Testis (tissue), 5 donors: ENCODE results near the gene BUD31. TPM values are rescaled to one million over a fixed set of nuclear protein-coding genes. Genes with fewer than 3 reads are reported as not detected.

Experiments
- DNase-seq: peaks from one replicate; pipeline ENCODE4 v3.0.0-alpha.2; 2019
- H3K27ac ChIP-seq, 2 donors: fragments of 200-600 bp; sonication (generic); one replicate each; pipeline ENCODE4 v1.5.1; 2019
- H3K27me3 ChIP-seq: fragments of 200-600 bp; sonication (generic); one replicate; pipeline ENCODE4 v1.5.1; 2019
- H3K36me3 ChIP-seq: fragments of 200-600 bp; sonication (generic); one replicate; pipeline ENCODE4 v1.5.1; 2017; ENCODE audit warnings: low read depth; ENCODE audit errors: missing control alignments
- H3K4me1 ChIP-seq: fragments of 200-600 bp; sonication (generic); one replicate; pipeline ENCODE4 v1.5.1; 2019
- H3K4me3 ChIP-seq, 2 donors: fragments of 200-600 bp; sonication (generic); one replicate each; pipeline ENCODE4 v1.5.1; 2017 to 2019
- H3K9me3 ChIP-seq: fragments of 200-600 bp; sonication (generic); one replicate; pipeline ENCODE4 v1.5.1; 2017
- POLR2A ChIP-seq: fragments of 450-650 bp; IDR thresholded peaks from one replicate; pipeline ENCODE4 v1.6.1; 2017; ENCODE audit warnings: antibody characterized with exemption, mild to moderate bottlenecking, moderate library complexity
- WGBS, 2 donors: methylation state at CpG; one replicate each; pipeline ENCODE4 v1.1.5; 2018; 5-methylcytosine and 5-hydroxymethylcytosine counted together
- intact Hi-C: fragments of 100-400 bp; cut with DNase I; formaldehyde crosslinking; loops from one replicate; pipeline ENCODE4 v1.15.1; 2023; ENCODE audit warnings: low total_unique reads
- long read RNA-seq, 2 donors: transcript quantifications; one replicate each; lab custom pipeline, GENCODE V29; 2026
- polyA plus RNA-seq: library from polyadenylated mRNA; stranded (reverse); fragments of 350-450 nt; fragmentation: Illumina TruSeq; extraction: RNeasy Lipid Tissue Mini Kit (QIAGEN cat#74804); gene quantifications from one replicate; pipeline ENCODE4 v1.2.3, GENCODE V29; 2014; ENCODE audit warnings: low read depth, low replicate concordance; ENCODE audit not compliant: insufficient read depth
- total RNA-seq, 2 donors: library from RNA; depleted of rRNA; stranded (reverse); fragments of >200 nt; gene quantifications; one replicate each; pipeline ENCODE4 v1.2.3, GENCODE V29; 2016
- TF ChIP-seq, protein P1 (sequence below), 3 experiments: fragments of 450-650 bp in 2 of 3; fragments of 200-600 bp in 1 of 3; sonication (generic) in 1 of 3; IDR thresholded peaks; one replicate each; pipeline ENCODE4 v1.5.1; 2016 to 2019; ENCODE audit warnings: antibody characterized with exemption in 3 of 3, mild to moderate bottlenecking in 2 of 3, moderate library complexity in 1 of 3

Gene BUD31
- 100 to 1,000 TPM in 1 of 2 donors, 10 to 100 TPM in 1; 91.2 to 123 TPM for total RNA-seq
- polyA plus RNA-seq = 174 TPM
- long read RNA-seq, donor 1, transcript BUD31-202 (6 exons, 1,139 nt) = major isoform, 38 of 73 reads
- long read RNA-seq, donor 1, transcript BUD31-201 (6 exons, 1,035 nt) = minor isoform, 11 of 73 reads
- long read RNA-seq, donor 1, partial matches to known transcripts = 24 of 73 reads
- long read RNA-seq, donor 1, other reads (novel, unspliced or antisense) = 0 of 73 reads
- long read RNA-seq, donor 2, transcript BUD31-201 (6 exons, 1,035 nt) = minor isoform, 12 of 44 reads
- long read RNA-seq, donor 2, transcript BUD31-202 (6 exons, 1,139 nt) = major isoform, 25 of 44 reads
- long read RNA-seq, donor 2, partial matches to known transcripts = 6 of 44 reads
- long read RNA-seq, donor 2, other reads (novel, unspliced or antisense) = 0 of 44 reads

DNA sequence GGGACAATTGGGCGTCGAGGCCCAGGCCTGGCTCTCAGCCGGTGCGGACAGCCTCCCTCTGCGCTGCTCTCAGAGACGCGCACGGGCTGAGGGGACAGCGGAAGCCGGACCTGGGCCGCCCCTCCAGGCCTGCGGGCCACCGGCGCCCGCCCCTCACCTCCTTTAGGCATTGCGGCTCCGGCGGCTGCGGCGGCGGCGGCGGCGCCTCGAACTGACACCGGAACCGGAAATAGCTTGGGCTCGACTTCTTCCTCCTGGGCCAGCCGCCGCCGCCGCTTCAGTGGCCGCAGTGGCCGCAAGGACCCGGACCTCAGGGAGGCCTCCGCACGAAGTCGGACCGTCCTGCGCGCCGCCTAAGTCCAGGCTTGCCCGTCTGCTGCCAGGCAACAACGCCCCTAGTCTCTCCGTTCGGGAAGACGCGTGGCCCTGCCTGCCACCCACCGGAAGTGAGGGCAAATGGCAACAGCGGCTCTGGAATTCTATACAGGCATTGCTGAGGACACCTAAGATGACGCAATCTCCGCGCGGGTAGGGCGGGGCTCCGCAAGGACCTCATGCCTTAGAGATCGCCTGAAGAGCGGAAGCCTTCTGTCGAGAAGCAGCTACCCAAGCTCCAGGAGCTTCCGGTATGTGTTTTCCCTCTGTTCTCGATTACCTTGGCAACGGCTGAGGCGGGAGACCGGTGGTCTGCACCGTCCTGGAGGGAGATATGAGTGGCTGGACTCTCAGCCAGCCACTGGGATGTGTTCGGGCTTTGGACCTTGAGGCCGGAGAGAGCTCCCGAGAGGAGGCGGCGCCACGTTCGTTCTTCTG, at the start of gene BUD31, which contains the start of gene PDAP1:
Gene BUD31 (plus strand): TSS at position 591 of the 813 bp plus-strand sequence. CDS start 2,124 bp downstream, outside the sequence.
Gene PDAP1 (minus strand): TSS at position 219 of the 813 bp plus-strand sequence. CDS start 49 bp downstream, at position 170.
- peak within 1 kb of the TSS; percentile 99 to 100 for H3K4me3 ChIP-seq
- H3K9me3 ChIP-seq = no peaks in the 10 kb centered on the region
- DNase-seq = peak; percentile 96
- H3K27me3 ChIP-seq = no peaks in the 10 kb centered on the region
- intact Hi-C loops = no loop called here
- H3K4me1 ChIP-seq = peaks cover 20% of the 10 kb centered on the region
- TF ChIP-seq POLR2A = no peak
- TF ChIP-seq, protein P1, sequence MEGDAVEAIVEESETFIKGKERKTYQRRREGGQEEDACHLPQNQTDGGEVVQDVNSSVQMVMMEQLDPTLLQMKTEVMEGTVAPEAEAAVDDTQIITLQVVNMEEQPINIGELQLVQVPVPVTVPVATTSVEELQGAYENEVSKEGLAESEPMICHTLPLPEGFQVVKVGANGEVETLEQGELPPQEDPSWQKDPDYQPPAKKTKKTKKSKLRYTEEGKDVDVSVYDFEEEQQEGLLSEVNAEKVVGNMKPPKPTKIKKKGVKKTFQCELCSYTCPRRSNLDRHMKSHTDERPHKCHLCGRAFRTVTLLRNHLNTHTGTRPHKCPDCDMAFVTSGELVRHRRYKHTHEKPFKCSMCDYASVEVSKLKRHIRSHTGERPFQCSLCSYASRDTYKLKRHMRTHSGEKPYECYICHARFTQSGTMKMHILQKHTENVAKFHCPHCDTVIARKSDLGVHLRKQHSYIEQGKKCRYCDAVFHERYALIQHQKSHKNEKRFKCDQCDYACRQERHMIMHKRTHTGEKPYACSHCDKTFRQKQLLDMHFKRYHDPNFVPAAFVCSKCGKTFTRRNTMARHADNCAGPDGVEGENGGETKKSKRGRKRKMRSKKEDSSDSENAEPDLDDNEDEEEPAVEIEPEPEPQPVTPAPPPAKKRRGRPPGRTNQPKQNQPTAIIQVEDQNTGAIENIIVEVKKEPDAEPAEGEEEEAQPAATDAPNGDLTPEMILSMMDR (IDR thresholded peaks at IDR 0.05) = peak in 2 of 3 experiments; percentile 43 to 66
- 1% methylated on average over 22 to 63 of the region's 72 CpGs for WGBS, 2 donors
- H3K27ac ChIP-seq = peak within 1 kb of the TSS; percentile 97 to 99
- H3K36me3 ChIP-seq = no peaks in the 10 kb centered on the region

DNA sequence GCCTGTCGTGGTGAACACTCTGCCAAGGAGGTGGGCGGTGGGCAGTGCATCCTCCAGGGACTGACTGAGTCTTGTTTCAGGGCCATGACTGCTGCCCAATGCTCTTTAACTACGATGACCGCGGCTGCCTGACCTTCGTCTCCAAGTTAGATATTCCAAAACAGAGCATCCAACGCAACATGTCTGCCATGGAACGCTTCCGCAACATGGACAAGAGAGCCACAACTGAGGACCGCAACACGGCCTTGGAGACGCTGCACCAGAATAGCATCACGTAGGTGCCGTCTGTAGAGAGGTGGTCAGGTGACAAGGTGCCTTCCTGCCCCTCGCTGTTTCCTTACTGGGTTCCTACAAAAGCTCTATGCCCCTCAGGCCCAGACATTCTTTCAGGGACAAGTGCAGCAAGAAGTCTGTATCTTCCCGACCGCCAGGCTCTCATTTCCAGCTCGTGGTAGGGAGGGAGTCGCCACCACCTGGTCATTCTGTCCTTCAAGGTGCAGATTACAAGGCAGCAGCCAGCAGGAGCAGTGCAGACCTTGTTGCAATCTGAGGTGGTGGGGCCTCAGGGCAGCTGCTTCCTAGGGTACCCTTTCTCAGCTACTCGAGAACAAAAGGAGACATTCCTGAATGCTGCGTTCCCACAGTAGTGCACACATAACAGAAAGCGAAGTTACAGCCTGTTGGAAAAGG, 49.2 kb upstream of the BUD31 start:
- Histone ChIP-seq H3K36me3 (no peaks in the 10 kb centered on the region), H3K27ac (no peak overlapping the region), H3K4me1 (peaks cover 4% of the 10 kb centered on the region), H3K4me3 (no peak overlapping the region), H3K27me3 (no peaks in the 10 kb centered on the region), H3K9me3 (no peaks in the 10 kb centered on the region)
- intact Hi-C loops = no loop called here
- WGBS, 2 donors = 73 to 78% methylated on average over 21 to 22 of the region's 22 CpGs
- TF ChIP-seq, protein P1 (IDR thresholded peaks at IDR 0.05) = no peak
- DNase-seq = peak; percentile 13

DNA sequence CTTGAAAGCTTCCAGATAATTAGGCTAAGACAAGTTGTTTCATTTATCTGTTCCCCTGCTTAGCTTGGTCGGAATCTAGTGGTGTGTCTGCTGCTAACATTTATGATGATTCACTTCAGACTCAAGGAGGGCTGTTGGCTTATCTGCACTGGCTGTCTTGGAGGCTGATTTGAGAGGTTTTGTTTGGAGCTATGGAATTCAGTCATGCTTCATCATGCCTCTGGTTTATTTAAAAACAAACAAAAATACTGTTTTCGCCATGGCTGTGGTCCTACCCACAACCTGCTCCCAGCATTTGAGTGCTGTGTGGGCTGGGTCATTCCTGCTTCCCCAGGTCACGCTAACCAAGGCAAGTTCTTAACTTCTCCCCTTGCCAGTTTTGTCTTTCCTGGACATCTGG, 46.0 kb upstream of the BUD31 start:
- 76 to 86% methylated on average over 3 of the region's 3 CpGs for WGBS, 2 donors
- intact Hi-C loops = no loop called here
- TF ChIP-seq, protein P1 (IDR thresholded peaks at IDR 0.05) = no peak
- TF ChIP-seq POLR2A = no peak
- Histone ChIP-seq H3K27me3 (no peaks in the 10 kb centered on the region), H3K36me3 (no peaks in the 10 kb centered on the region), H3K9me3 (no peaks in the 10 kb centered on the region), H3K4me3 (no peak overlapping the region), H3K27ac (no peak overlapping the region), H3K4me1 (peaks cover 4% of the 10 kb centered on the region)
- DNase-seq = no peak

DNA sequence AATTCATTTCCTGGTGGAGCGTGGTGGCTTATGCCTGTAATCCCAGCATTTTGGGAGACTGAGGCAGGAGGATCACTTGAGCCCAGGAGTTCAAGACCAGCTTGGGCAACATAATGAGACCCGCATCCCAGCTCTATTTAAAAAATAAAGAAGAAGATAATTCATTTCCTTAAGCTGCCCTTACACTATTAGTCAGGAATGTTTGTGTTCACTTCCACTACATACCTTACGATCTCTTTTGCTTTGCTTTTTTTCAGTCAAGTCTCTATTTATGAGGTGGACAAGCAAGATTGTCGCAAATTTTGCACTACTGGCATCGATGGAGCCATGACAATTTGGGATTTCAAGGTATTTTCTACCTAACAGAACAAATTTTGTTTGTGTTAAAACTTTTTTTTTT, 45.5 kb upstream of the BUD31 start:
- H3K4me3 ChIP-seq = no peak overlapping the region
- H3K36me3 ChIP-seq = no peaks in the 10 kb centered on the region
- H3K27ac ChIP-seq = no peak overlapping the region
- no peak for DNase-seq
- 95 to 96% methylated on average over 5 of the region's 5 CpGs for WGBS, 2 donors
- intact Hi-C loops = no loop called here
- TF ChIP-seq, protein P1 (IDR thresholded peaks at IDR 0.05) = no peak
- no peak for TF ChIP-seq POLR2A
- no peaks in the 10 kb centered on the region for H3K9me3 ChIP-seq
- H3K4me1 ChIP-seq = peaks cover 4% of the 10 kb centered on the region
- no peaks in the 10 kb centered on the region for H3K27me3 ChIP-seq
